Prostate gland (tissue), 2 donors: ENCODE data around the gene SPTAN1. TPM values are rescaled to one million over a fixed set of nuclear protein-coding genes. Genes with fewer than 3 reads are reported as not detected.

Source experiments
- DNase-seq: peaks from one replicate; pipeline ENCODE4 v3.0.0-alpha.2; 2019; ENCODE audit warnings: low spot score
- H3K27ac ChIP-seq, 2 donors: fragments of 200-600 bp; sonication (generic); 2 replicates each; pipeline ENCODE4 v1.5.1; 2017 to 2019
- H3K27me3 ChIP-seq: fragments of 200-600 bp; sonication (generic); replicated peaks from 2 replicates; pipeline ENCODE4 v1.5.1; 2019; ENCODE audit not compliant: insufficient read depth
- H3K36me3 ChIP-seq, 2 donors: fragments of 200-600 bp; sonication (generic); 1 replicate in 1 of 2; 2 replicates in 1 of 2; pipeline versions ENCODE4 v1.5.1 to v1.8.1; 2017 to 2019
- H3K4me1 ChIP-seq: fragments of 200-600 bp; sonication (generic); replicated peaks from 2 replicates; pipeline ENCODE4 v1.5.1; 2019
- H3K4me3 ChIP-seq, 2 donors: fragments of 200-600 bp; sonication (generic); 2 replicates each; pipeline ENCODE4 v1.5.1; 2017 to 2019
- H3K9me3 ChIP-seq: fragments of 200-600 bp; sonication (generic); 2 replicates; pipeline ENCODE4 v1.5.1; 2017
- CTCF ChIP-seq, 4 experiments: fragments of 200-600 bp in 2 of 4; fragments of 450-650 bp in 2 of 4; sonication (generic) in 2 of 4; IDR thresholded peaks; 1 replicate in 3 of 4; 2 replicates in 1 of 4; pipeline ENCODE4 v1.5.1; 2016 to 2019; ENCODE audit warnings: antibody characterized with exemption in 4 of 4, mild to moderate bottlenecking in 2 of 4, moderate library complexity in 2 of 4
- POLR2A ChIP-seq: fragments of 450-650 bp; IDR thresholded peaks from one replicate; pipeline ENCODE4 v1.6.1; 2016; ENCODE audit warnings: antibody characterized with exemption, mild to moderate bottlenecking
- POLR2AphosphoS5 ChIP-seq: sonication (generic); formaldehyde crosslinking; IDR thresholded peaks from one replicate; pipeline ENCODE4 v1.6.1; 2017; ENCODE audit warnings: antibody characterized with exemption
- WGBS: methylation state at CpG from one replicate; pipeline ENCODE4 v1.1.5; 2018; 5-methylcytosine and 5-hydroxymethylcytosine counted together
- intact Hi-C: fragments of 100-400 bp; cut with DNase I; formaldehyde crosslinking; loops from one replicate; pipeline ENCODE4 v1.14.2; 2022
- total RNA-seq, 2 donors: library from RNA; depleted of rRNA; stranded (reverse); fragments of >200 nt; gene quantifications; one replicate each; pipeline ENCODE4 v1.1.0, GENCODE V29; 2016

SPTAN1 gene
- total RNA-seq, 2 donors from 2014 or later: 130 to 472 TPM

GRCh38 chr9:128528445-128529160, 23.8 kb upstream of the SPTAN1 start:
- intact Hi-C loops: no loop called here
- H3K4me1 ChIP-seq: no peaks in the 10 kb centered on the region
- H3K27ac ChIP-seq: no peak overlapping the region
- H3K4me3 ChIP-seq: no peak overlapping the region
- H3K9me3 ChIP-seq: no peaks in the 10 kb centered on the region
- TF ChIP-seq POLR2AphosphoS5: no peak
- TF ChIP-seq POLR2A: no peak
- no peak for TF ChIP-seq CTCF (IDR thresholded peaks at IDR 0.05)
- no peaks in the 10 kb centered on the region for H3K27me3 ChIP-seq
- H3K36me3 ChIP-seq: peaks cover 2 to 5% of the 10 kb centered on the region in 2 donors
- WGBS: 75% methylated on average over 15 of the region's 15 CpGs
- DNase-seq: no peak

GRCh38 chr9:128529191-128529590, 23.2 kb upstream of the SPTAN1 start:
- DNase-seq: no peak
- no peak overlapping the region for H3K4me3 ChIP-seq
- no peaks in the 10 kb centered on the region for H3K4me1 ChIP-seq
- intact Hi-C loops: no loop called here
- TF ChIP-seq CTCF (IDR thresholded peaks at IDR 0.05) (no peak), POLR2A (no peak), POLR2AphosphoS5 (no peak)
- no peak overlapping the region for H3K27ac ChIP-seq
- no peaks in the 10 kb centered on the region for H3K9me3 ChIP-seq
- no peaks in the 10 kb centered on the region for H3K27me3 ChIP-seq
- 59% methylated on average over 4 of the region's 4 CpGs for WGBS
- H3K36me3 ChIP-seq: peaks cover 2 to 5% of the 10 kb centered on the region in 2 donors

- DNase-seq: no peak
- intact Hi-C loops: no loop called here
- Histone ChIP-seq H3K36me3 (peaks cover 0 to 6% of the 10 kb centered on the region in 2 donors), H3K27me3 (no peaks in the 10 kb centered on the region), H3K4me1 (no peaks in the 10 kb centered on the region), H3K4me3 (no peak overlapping the region), H3K9me3 (no peaks in the 10 kb centered on the region), H3K27ac (no peak overlapping the region)
- no peak for TF ChIP-seq POLR2AphosphoS5
- TF ChIP-seq CTCF (IDR thresholded peaks at IDR 0.05): no peak
- no peak for TF ChIP-seq POLR2A
- WGBS: 93% methylated on average over 4 of the region's 4 CpGs
Observed at GRCh38 chr9:128532581-128532980, 19.8 kb upstream of the SPTAN1 start.

GRCh38 chr9:128540634-128541360, 11.6 kb upstream of the SPTAN1 start:
- H3K9me3 ChIP-seq: no peaks in the 10 kb centered on the region
- no peaks in the 10 kb centered on the region for H3K27me3 ChIP-seq
- WGBS: 73% methylated on average over 3 of the region's 3 CpGs
- H3K4me1 ChIP-seq: no peaks in the 10 kb centered on the region
- peaks cover 6 to 8% of the 10 kb centered on the region in 2 donors for H3K36me3 ChIP-seq
- TF ChIP-seq POLR2A (no peak), CTCF (IDR thresholded peaks at IDR 0.05) (no peak), POLR2AphosphoS5 (no peak)
- DNase-seq: no peak
- no peak overlapping the region for H3K27ac ChIP-seq
- intact Hi-C loops: no loop called here
- no peak overlapping the region for H3K4me3 ChIP-seq
